ENCODE measurements around the gene HNF4A.

The HNF4A gene

DNA sequence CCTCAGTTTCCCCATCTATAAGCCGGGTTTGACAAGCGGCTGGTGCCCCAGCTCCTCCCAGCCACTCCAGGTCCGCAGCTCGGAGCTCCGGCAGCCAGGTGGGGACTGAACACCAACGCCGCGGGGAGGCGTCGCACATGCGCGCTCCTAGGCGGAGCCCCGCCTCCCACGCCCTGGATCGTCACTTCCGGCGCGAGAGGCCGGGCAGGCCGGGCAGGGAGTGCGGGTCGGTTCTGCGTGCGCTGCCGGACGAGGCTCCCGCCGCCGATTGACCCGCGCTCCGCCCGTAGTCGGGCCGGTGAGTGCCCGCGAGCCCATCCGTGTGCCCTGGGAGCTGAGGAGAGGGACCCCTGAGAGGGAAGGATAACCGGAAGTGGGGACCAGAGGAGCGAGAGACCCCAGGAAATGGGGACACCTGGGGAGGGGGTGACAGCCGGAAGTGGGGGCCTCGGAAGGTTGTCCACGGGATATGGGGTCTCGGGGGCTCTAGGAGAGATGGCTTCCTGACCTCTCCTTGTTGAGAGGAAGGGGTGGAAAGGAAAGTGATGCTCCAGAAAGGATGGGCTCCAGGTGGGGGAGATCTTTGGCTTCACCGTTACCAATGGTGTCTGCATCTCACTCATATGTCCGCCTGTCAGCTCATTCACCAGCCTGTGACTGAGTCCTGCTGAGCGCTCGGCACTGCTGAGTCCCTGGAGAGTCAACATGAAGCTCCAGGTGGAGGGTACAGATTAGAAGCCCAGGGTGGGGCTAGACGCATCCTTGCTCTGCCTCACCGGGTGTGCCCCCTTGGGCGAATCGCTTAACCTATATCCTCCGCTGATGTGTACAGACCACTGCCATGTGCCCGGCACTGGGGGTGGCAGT lies 120.4 kb downstream of the HNF4A start, which contains the start of gene TTPAL:
Gene TTPAL (plus strand): TSS at position 181 of the 867 bp plus-strand sequence. CDS start 4,126 bp downstream, outside the sequence.
- no peak for FAIRE-seq

DNA sequence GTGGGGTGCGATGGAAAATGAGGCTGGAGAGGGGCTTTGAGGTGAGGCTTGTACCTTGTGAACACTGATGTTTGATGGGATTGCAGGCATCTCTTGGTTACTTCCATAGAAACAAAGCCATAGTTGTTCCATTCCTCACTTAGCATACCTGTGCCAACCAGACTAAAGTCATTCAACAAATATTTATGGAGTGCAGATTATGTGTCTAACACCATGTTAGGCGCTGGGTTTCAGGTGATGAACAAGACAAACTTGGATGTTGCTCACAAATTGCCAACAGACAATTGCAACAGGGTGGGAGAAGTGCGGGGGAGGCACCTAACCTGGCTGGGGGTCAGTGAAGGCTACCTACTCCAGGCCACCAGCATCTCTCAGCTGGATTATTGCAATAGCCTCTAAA lies 121.7 kb downstream of the HNF4A start:
- no peak for FAIRE-seq

DNA sequence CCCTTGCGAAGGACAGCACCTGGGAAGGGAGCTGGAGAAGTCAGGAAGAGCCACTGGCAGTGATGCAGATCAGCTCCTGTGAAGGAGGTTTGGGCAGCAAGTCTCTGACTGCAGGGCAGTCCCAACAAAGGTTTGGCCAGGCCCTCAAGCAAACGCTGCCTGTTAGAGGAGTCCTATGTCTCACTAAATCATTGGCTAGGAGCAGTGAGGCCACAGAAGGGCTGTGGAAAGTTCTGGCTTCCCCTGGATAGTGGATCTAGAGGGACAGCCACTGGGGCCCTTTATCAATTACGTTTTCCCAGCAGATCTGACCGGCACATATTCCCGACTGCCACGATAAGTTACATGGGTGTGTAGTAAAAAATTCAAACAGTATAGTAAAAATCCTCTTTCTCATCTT lies 122.7 kb downstream of the HNF4A start:
- no peak for FAIRE-seq

DNA sequence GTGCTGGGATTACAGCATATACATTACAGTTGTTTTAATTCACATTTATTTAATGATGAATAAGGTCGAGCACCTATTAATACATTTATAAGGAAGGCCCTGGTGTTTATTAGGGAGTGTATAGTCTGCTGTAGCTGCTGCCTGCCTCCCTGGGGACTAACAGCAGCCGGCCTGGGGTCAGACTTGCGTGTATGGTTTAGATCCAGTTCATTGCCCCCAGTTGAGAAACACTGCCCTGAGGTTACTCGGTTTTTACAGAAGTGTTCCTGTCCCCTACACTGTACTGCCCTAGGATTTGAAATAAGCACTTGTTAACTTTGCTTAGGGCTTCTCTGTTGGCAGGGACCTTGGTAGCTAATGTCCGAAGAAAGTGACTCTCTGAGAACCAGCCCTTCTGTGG lies 124.1 kb downstream of the HNF4A start:
- no peak for FAIRE-seq

DNA sequence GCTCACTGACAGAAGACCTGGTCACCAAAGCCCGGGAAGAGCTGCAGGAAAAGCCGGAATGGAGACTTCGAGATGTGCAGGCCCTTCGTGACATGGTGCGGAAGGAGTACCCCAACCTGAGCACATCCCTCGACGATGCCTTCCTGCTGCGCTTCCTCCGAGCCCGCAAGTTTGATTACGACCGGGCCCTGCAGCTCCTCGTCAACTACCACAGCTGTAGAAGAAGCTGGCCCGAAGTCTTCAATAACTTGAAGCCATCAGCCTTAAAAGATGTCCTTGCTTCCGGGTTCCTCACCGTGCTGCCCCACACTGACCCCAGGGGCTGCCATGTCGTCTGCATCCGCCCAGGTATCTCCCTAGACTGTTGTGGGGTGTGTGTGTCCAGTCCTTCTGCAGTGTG lies 124.6 kb downstream of the HNF4A start:
- FAIRE-seq: no peak

DNA sequence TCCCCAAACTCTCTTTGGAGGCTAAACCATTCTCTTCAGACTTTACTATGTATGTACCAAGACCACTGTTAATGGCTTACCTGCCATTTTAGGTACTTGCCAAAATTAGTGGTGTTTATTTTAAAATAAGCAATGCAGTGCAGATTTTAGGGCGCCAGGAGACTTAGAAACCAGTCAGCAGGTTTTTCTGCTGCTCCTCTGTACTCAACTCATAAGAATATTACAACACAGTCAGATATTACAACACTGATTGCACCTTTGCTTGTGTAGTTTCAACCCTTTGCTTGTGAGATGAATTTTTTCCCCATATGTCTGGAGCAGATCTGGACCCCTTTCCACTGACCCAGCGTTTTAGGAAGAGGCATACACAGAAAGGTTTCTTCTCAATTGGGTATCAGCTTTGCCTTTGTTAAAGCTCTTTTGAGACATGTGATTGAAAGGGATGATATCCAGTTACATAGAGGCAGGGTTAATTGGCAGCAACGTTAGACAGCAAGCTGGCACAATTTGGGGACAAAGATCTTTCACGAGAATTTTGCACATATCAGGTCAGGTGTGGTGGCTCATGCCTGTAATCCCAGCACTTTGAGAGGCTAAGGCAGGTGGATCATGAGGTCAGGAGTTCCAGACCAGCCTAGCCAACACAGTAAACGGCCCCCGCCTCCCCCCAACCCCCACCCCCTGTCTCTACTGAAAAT lies 126.4 kb downstream of the HNF4A start:
- no peak for FAIRE-seq

DNA sequence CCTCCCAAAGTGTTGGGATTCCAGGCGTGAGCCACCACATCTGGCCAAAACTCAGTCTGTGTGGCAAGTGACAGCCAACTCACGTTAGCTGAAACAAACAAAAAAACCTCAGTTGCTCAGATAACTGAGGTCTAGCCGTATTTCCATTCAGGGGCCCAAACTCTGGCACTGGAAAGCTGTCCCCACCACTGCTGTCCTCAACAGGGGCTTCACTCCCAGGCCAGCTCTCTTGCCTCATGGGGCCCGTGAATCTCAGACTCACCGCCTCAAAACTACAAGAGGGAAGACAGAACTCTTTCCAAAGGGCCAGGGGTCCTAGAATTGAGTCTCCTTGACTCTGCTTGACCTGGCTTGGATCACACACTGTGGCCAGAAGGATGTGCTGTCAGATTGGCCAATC lies 127.6 kb downstream of the HNF4A start:
- no peak for FAIRE-seq

All from G401.6 (cell line).